Raji (cell line): Measurements from ENCODE around the gene DYSF.

Source experiments
- POLR2A ChIP-seq: IDR thresholded peaks from 2 replicates; pipeline ENCODE4 v1.6.1; 2011; ENCODE audit warnings: low read depth, low read length, control low read depth; ENCODE audit not compliant: insufficient read depth

Gene DYSF

GRCh38 chr2:71476495-71476894 is 23.1 kb downstream of the DYSF start:
- TF ChIP-seq POLR2A: no peak

- TF ChIP-seq POLR2A: no peak
Observed at GRCh38 chr2:71477231-71477691, 23.9 kb downstream of the DYSF start.

GRCh38 chr2:71478806-71479205 is 25.4 kb downstream of the DYSF start:
- TF ChIP-seq POLR2A: no peak

GRCh38 chr2:71479261-71479660 is 25.9 kb downstream of the DYSF start:
- no peak for TF ChIP-seq POLR2A

- no peak for TF ChIP-seq POLR2A
Observed at GRCh38 chr2:71481111-71481510, 27.8 kb downstream of the DYSF start.

GRCh38 chr2:71482055-71482454 is 28.7 kb downstream of the DYSF start:
- no peak for TF ChIP-seq POLR2A

GRCh38 chr2:71483246-71483645 is 29.9 kb downstream of the DYSF start:
- TF ChIP-seq POLR2A: no peak

- TF ChIP-seq POLR2A: no peak
Observed at GRCh38 chr2:71484354-71484753, 31.0 kb downstream of the DYSF start.

- TF ChIP-seq POLR2A: no peak
Observed at GRCh38 chr2:71486881-71487640, 33.7 kb downstream of the DYSF start.

- TF ChIP-seq POLR2A: no peak
Observed at GRCh38 chr2:71492112-71492511, 38.8 kb downstream of the DYSF start.

GRCh38 chr2:71494091-71494490 is 40.7 kb downstream of the DYSF start:
- no peak for TF ChIP-seq POLR2A

GRCh38 chr2:71494523-71495155 is 41.3 kb downstream of the DYSF start:
- no peak for TF ChIP-seq POLR2A

- no peak for TF ChIP-seq POLR2A
Observed at GRCh38 chr2:71496156-71496770, 42.9 kb downstream of the DYSF start.

GRCh38 chr2:71498261-71498701 is 44.9 kb downstream of the DYSF start:
- no peak for TF ChIP-seq POLR2A

- no peak for TF ChIP-seq POLR2A
Observed at GRCh38 chr2:71499691-71500090, 46.3 kb downstream of the DYSF start.
